H1 (cell line): Measurements from ENCODE around the gene FBXO41. TPM values are rescaled to one million over a fixed set of nuclear protein-coding genes. Genes with fewer than 3 reads are reported as not detected.

Experiments used
- CTCF ChIA-PET: fragments of 300-600 bp; sonication (Branson Sonifier 250); formaldehyde crosslinking; loops from one replicate; lab custom pipeline; 2021; ENCODE audit not compliant: partially characterized antibody; lab: Charles Lee
- POLR2A ChIA-PET: fragments of 300-600 bp; sonication (Branson Sonifier 250); formaldehyde crosslinking; loops from one replicate; lab custom pipeline; 2021; ENCODE audit warnings: inconsistent platforms; ENCODE audit not compliant: partially characterized antibody; lab: Charles Lee
- DNase-seq, 2 experiments: peaks; one replicate each; pipeline versions ENCODE4 v3.0.0 to v3.0.0-alpha.2; 2010 to 2022; ENCODE audit warnings: low spot score in 2 of 2, low read depth in 1 of 2, mixed read lengths in 1 of 2
- FAIRE-seq: peaks from 2 replicates; lab custom pipeline; 2011; peaks lifted over from hg19 to GRCh38; lab: Jason Lieb, UNC
- H2AFZ ChIP-seq: 2 replicates; pipeline ENCODE4 v1.8.1; 2012; ENCODE audit warnings: low read length, inconsistent platforms
- H2AK5ac ChIP-seq: 2 replicates; pipeline ENCODE4 v1.6.1; 2013; ENCODE audit warnings: low read depth, low read length
- H2BK120ac ChIP-seq: replicated peaks from 2 replicates; pipeline ENCODE3; 2013; ENCODE audit warnings: low read depth, low read length, inconsistent platforms
- H2BK12ac ChIP-seq: 2 replicates; pipeline ENCODE4 v1.6.1; 2013; ENCODE audit warnings: low read depth, low read length
- H2BK15ac ChIP-seq: 2 replicates; pipeline ENCODE4 v1.6.1; 2013; ENCODE audit warnings: low read length
- H2BK20ac ChIP-seq: 2 replicates; pipeline ENCODE4 v1.6.1; 2013; ENCODE audit warnings: low read length
- H2BK5ac ChIP-seq: 2 replicates; pipeline ENCODE4 v1.6.1; 2013; ENCODE audit warnings: low read depth, low read length
- H3K14ac ChIP-seq: 2 replicates; pipeline ENCODE4 v1.6.1; 2013; ENCODE audit warnings: inconsistent platforms; ENCODE audit not compliant: insufficient read length
- H3K18ac ChIP-seq: 2 replicates; pipeline ENCODE4 v1.6.1; 2013; ENCODE audit warnings: low read length; ENCODE audit errors: extremely low read depth
- H3K23ac ChIP-seq: 2 replicates; pipeline ENCODE4 v1.6.1; 2013; ENCODE audit warnings: inconsistent platforms; ENCODE audit not compliant: insufficient read length
- H3K23me2 ChIP-seq: 2 replicates; pipeline ENCODE4 v1.6.1; 2013; ENCODE audit warnings: low read depth, low read length
- H3K27ac ChIP-seq: 2 replicates; pipeline ENCODE4 v1.6.1; 2011; ENCODE audit warnings: low read depth, low read length, inconsistent platforms
- H3K27me3 ChIP-seq, 4 experiments: replicated peaks in 1 of 4; 1 replicate in 1 of 4; 2 replicates in 3 of 4; pipeline versions ENCODE4 v1.6.1 to v1.8.1; 2011 to 2013; ENCODE audit warnings: low read length in 3 of 4, mild to moderate bottlenecking in 3 of 4, inconsistent platforms in 2 of 4, mixed read lengths in 2 of 4, moderate library complexity in 1 of 4; ENCODE audit not compliant: control insufficient read depth in 3 of 4, insufficient read depth in 3 of 4; ENCODE audit errors: extremely low read depth in 1 of 4
- H3K36me3 ChIP-seq, 4 experiments: 2 replicates each; pipeline versions ENCODE4 v1.6.1 to v1.8.1; 2011 to 2013; ENCODE audit warnings: mild to moderate bottlenecking in 4 of 4, low read length in 3 of 4, moderate library complexity in 2 of 4, control low read depth in 1 of 4, inconsistent platforms in 1 of 4; ENCODE audit not compliant: insufficient read depth in 4 of 4, control insufficient read depth in 2 of 4
- H3K4ac ChIP-seq: replicated peaks from 2 replicates; pipeline ENCODE3; 2013; ENCODE audit warnings: low read length, low read depth, mixed read lengths, inconsistent platforms; ENCODE audit not compliant: insufficient read length
- H3K4me1 ChIP-seq, 4 experiments: replicated peaks in 1 of 4; 1 replicate in 1 of 4; 2 replicates in 3 of 4; pipeline versions ENCODE4 v1.6.1 to v1.8.1; 2011 to 2013; ENCODE audit warnings: low read length in 3 of 4, inconsistent platforms in 2 of 4, mixed read lengths in 1 of 4; ENCODE audit not compliant: insufficient read depth in 4 of 4, control insufficient read depth in 3 of 4
- H3K4me2 ChIP-seq, 2 experiments: 2 replicates each; pipeline versions ENCODE4 v1.6.1 to v1.8.1; 2011 to 2013; ENCODE audit warnings: low read depth in 2 of 2, low read length in 2 of 2, control low read depth in 1 of 2, inconsistent platforms in 1 of 2, mild to moderate bottlenecking in 1 of 2; ENCODE audit not compliant: insufficient read depth in 1 of 2
- H3K4me3 ChIP-seq, 4 experiments: fragments of 200-600, 300-600 bp in 1 of 4; sonication (generic), shearing (Covaris generic), sonication (Bioruptor Twin) in 1 of 4; 2 replicates each; pipeline versions ENCODE4 v1.5.1 to v1.8.1; 2011 to 2016; ENCODE audit warnings: low read length in 4 of 4, low read depth in 3 of 4, control low read depth in 2 of 4, inconsistent platforms in 2 of 4, mild to moderate bottlenecking in 2 of 4, mixed read lengths in 1 of 4, moderate library complexity in 1 of 4; ENCODE audit not compliant: insufficient read depth in 2 of 4; ENCODE audit errors: extremely low read depth in 1 of 4
- H3K56ac ChIP-seq: replicated peaks from 2 replicates; pipeline ENCODE3; 2013; ENCODE audit warnings: low read depth, mild to moderate bottlenecking, mixed read lengths, low read length, inconsistent platforms; ENCODE audit not compliant: insufficient read length
- H3K79me1 ChIP-seq: 2 replicates; pipeline ENCODE4 v1.6.1; 2013; ENCODE audit warnings: low read depth, low read length, control low read depth
- H3K79me2 ChIP-seq, 2 experiments: 2 replicates each; pipeline versions ENCODE4 v1.6.1 to v1.8.1; 2012 to 2013; ENCODE audit warnings: low read length in 2 of 2, mild to moderate bottlenecking in 2 of 2, inconsistent platforms in 1 of 2; ENCODE audit not compliant: insufficient read depth in 2 of 2, control insufficient read depth in 1 of 2
- H3K9ac ChIP-seq, 4 experiments: replicated peaks in 1 of 4; 1 replicate in 1 of 4; 2 replicates in 3 of 4; pipeline versions ENCODE4 v1.6.1 to v1.8.1; 2011 to 2013; ENCODE audit warnings: low read depth in 3 of 4, low read length in 3 of 4, control low read depth in 2 of 4, mild to moderate bottlenecking in 2 of 4, moderate library complexity in 2 of 4, inconsistent platforms in 1 of 4; ENCODE audit errors: extremely low read depth in 1 of 4
- H3K9me3 ChIP-seq, 2 experiments: 2 replicates each; pipeline versions ENCODE4 v1.6.1 to v1.8.1; 2012 to 2013; ENCODE audit warnings: mild to moderate bottlenecking in 2 of 2, moderate library complexity in 2 of 2, control low read depth in 1 of 2, inconsistent platforms in 1 of 2, low read depth in 1 of 2, low read length in 1 of 2, mixed read lengths in 1 of 2; ENCODE audit not compliant: insufficient read depth in 2 of 2
- H4K20me1 ChIP-seq, 2 experiments: replicated peaks in 1 of 2; 2 replicates each; pipeline versions ENCODE3 to v1.8.1; 2011 to 2013; ENCODE audit warnings: inconsistent platforms in 2 of 2, low read length in 2 of 2, mild to moderate bottlenecking in 1 of 2; ENCODE audit not compliant: insufficient read depth in 2 of 2, control insufficient read depth in 1 of 2
- H4K5ac ChIP-seq: 2 replicates; pipeline ENCODE4 v1.6.1; 2013; ENCODE audit warnings: low read length, low read depth, mixed read lengths, inconsistent platforms; ENCODE audit not compliant: insufficient read length
- H4K8ac ChIP-seq: 2 replicates; pipeline ENCODE4 v1.8.0; 2013; ENCODE audit warnings: mild to moderate bottlenecking, moderate library complexity, low read length, inconsistent platforms; ENCODE audit not compliant: insufficient read depth; ENCODE audit errors: extremely low read depth
- H4K91ac ChIP-seq: replicated peaks from 2 replicates; pipeline ENCODE3; 2013; ENCODE audit warnings: low read length, mixed read lengths, inconsistent platforms; ENCODE audit not compliant: insufficient read length
- BACH1 ChIP-seq: IDR thresholded peaks from 2 replicates; pipeline ENCODE4 v1.6.1; 2012; ENCODE audit warnings: low read length, improper control_type of control experiment
- BRCA1 ChIP-seq: IDR thresholded peaks from 2 replicates; pipeline ENCODE4 v1.6.1; 2012; ENCODE audit warnings: low read depth, low read length, improper control_type of control experiment
- HDAC2 ChIP-seq, 2 experiments: fragments of 300-600 bp in 1 of 2; sonication (generic) in 1 of 2; IDR thresholded peaks; 2 replicates each; pipeline ENCODE4 v1.6.1; 2011 to 2012; ENCODE audit warnings: low read depth in 2 of 2, low read length in 2 of 2, mild to moderate bottlenecking in 2 of 2, moderate library complexity in 2 of 2, borderline replicate concordance in 1 of 2, inconsistent platforms in 1 of 2
- POLR2A ChIP-seq, 2 experiments: IDR thresholded peaks; 1 replicate in 1 of 2; 2 replicates in 1 of 2; pipeline ENCODE4 v1.6.1; 2011; ENCODE audit warnings: low read depth in 2 of 2, low read length in 2 of 2, mild to moderate bottlenecking in 2 of 2; ENCODE audit errors: control extremely low read depth in 1 of 2
- RNF2 ChIP-seq: fragments of 200-900, 300-1000 bp; sonication (generic); IDR thresholded peaks from 2 replicates; pipeline ENCODE4 v1.7.1; 2016; ENCODE audit warnings: borderline replicate concordance, low read depth, mild to moderate bottlenecking, antibody characterized with exemption, low read length; ENCODE audit not compliant: poor library complexity, severe bottlenecking; ENCODE audit errors: missing control alignments
- TBP ChIP-seq: IDR thresholded peaks from 2 replicates; pipeline ENCODE4 v1.6.1; 2011; ENCODE audit warnings: low read depth, low read length, improper control_type of control experiment
- TCF12 ChIP-seq: IDR thresholded peaks from 2 replicates; pipeline ENCODE4 v1.6.1; 2011; ENCODE audit warnings: low read depth, mild to moderate bottlenecking, low read length
- WGBS, 2 experiments: shearing (Covaris generic) in 1 of 2; methylation state at CpG; one replicate each; pipeline versions ENCODE4 v1.1.6 to v1.1.7; 2013 to 2015; ENCODE audit warnings: low lambda C conversion rate in 2 of 2, mixed read lengths in 2 of 2, inconsistent platforms in 1 of 2, low coverage in 1 of 2, missing lambda C conversion rate in 1 of 2; ENCODE audit not compliant: insufficient replicate concordance in 2 of 2, insufficient coverage in 1 of 2, insufficient read length in 1 of 2; ENCODE audit errors: extremely low coverage in 1 of 2, missing lambda C conversion rate in 1 of 2; 5-methylcytosine and 5-hydroxymethylcytosine counted together
- polyA plus RNA-seq, 7 experiments: library from polyadenylated mRNA; depleted of rRNA in 3 of 7; stranded (reverse) in 5 of 7; unstranded in 2 of 7; fragments of >200 nt in 5 of 7; fragments of 200-250 nt in 2 of 7; gene quantifications; 1 replicate in 5 of 7; 2 replicates in 1 of 7; 4 replicates in 1 of 7; pipeline versions ENCODE4 v1.2.1 to v1.2.3, GENCODE V29; 2011 to 2013; ENCODE audit warnings: missing spikeins in 2 of 7, mixed read lengths in 2 of 7
- total RNA-seq: library from RNA; stranded (reverse); fragmentation: NEBNext Ultra II Directional; extraction: Animal tissue kit (Norgen Biotek cat#: 25700); gene quantifications from 2 replicates; pipeline ENCODE4 v1.2.1, GENCODE V29; 2021

FBXO41 gene
- total and polyA plus RNA-seq, 2 of the 8 experiments (the other 6 are each of a cell fraction or from before 2014, with no cell fraction given): 11.2 to 14.3 TPM

DNA sequence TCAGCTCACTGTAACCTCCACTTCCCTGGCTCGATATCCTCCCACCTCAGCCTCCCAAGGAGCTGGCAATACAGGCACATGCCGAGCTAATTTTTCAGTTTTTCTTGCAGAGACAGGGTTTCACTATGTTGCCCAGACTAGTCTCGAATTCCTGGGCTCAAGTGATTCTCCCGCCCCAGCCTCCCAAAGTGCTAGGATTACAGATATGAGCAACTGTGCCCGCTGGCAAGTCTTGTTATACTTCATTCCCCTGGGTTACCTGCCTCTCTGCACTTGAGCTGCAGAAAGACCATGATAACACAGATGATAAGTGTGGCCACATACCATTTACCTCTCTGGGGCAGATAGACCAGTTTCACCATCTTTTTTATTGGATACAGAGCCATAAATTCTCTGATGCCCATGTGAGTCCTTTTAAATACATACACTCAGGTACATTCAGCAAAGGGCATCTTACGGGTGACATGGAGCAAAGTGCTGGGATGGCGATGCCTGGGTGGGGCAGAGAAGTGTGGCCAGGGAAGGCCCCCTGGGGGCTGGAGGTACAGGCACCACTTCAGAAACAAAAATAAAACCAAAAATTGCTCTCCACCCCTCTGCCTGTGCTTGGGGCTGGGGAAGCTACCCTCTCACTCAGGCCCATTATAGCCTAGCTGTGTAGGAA is 29.8 kb downstream of the FBXO41 start:
- no peak overlapping the region for H3K23ac ChIP-seq
- 88% methylated on average over 7 of the region's 7 CpGs; no CpG with 5 or more reads in 1 of the 2 experiments for WGBS, 2 experiments
- DNase-seq: no peak
- H3K4ac ChIP-seq: no peak overlapping the region
- H2BK20ac ChIP-seq: no peak overlapping the region
- H3K9ac ChIP-seq: 0 out of 7 replicates have a peak overlapping the region, but pooled peaks of 1 of the 4 experiments have one; percentile 40
- no peak overlapping the region for H2AFZ ChIP-seq
- no peaks in the 10 kb centered on the region for H3K79me2 ChIP-seq
- CTCF ChIA-PET: interaction anchor here (0.8 to 7.0 kb wide), 5 partner anchors 9 to 168 kb away, joined by 3 to 51 read pairs (median 5); partner anchors contain the start of genes CCT7 and PRADC1
- H3K9me3 ChIP-seq: no peaks in the 10 kb centered on the region
- no peak overlapping the region for H4K91ac ChIP-seq
- no peak overlapping the region for H2AK5ac ChIP-seq
- H2BK5ac ChIP-seq: no peak overlapping the region
- FAIRE-seq: no peak
- H4K8ac ChIP-seq: no peak overlapping the region
- no peak overlapping the region for H2BK120ac ChIP-seq
- no peak overlapping the region for H3K56ac ChIP-seq
- H3K4me2 ChIP-seq: no peak overlapping the region
- H3K23me2 ChIP-seq: no peaks in the 10 kb centered on the region
- H3K27ac ChIP-seq: no peak overlapping the region
- POLR2A ChIA-PET: interaction anchor here (0.6 to 6.5 kb wide), 11 partner anchors 8 to 36 kb away, joined by 3 to 105 read pairs (median 5); partner anchors contain the start of genes CCT7, FBXO41 and PRADC1
- H3K79me1 ChIP-seq: no peaks in the 10 kb centered on the region
- peaks cover 15 to 22% of the 10 kb centered on the region in 2 experiments for H4K20me1 ChIP-seq
- H3K27me3 ChIP-seq: no peaks in the 10 kb centered on the region
- no peak for TF ChIP-seq TCF12
- no peak for TF ChIP-seq RNF2
- TF ChIP-seq TBP: no peak
- TF ChIP-seq HDAC2 (IDR thresholded peaks at IDR 0.05; ENCODE audit: borderline replicate concordance in 1 of 2, low read depth in 2 of 2, low read length in 2 of 2): no peak
- no peak for TF ChIP-seq BACH1
- TF ChIP-seq BRCA1: no peak
- no peak; a peak in 1 of 3 replicates for TF ChIP-seq POLR2A (IDR thresholded peaks at IDR 0.05; ENCODE audit: control extremely low read depth in 1 of 2, low read depth in 2 of 2, low read length in 2 of 2)
- no peak overlapping the region for H4K5ac ChIP-seq
- H2BK12ac ChIP-seq: no peak overlapping the region
- H2BK15ac ChIP-seq: no peak overlapping the region
- no peak overlapping the region for H3K4me3 ChIP-seq
- H3K4me1 ChIP-seq: peaks cover 0 to 7% (median 1%) of the 10 kb centered on the region in 4 experiments; a peak in 2 of 7 replicates
- H3K18ac ChIP-seq: no peak overlapping the region
- no peak overlapping the region for H3K14ac ChIP-seq
- H3K36me3 ChIP-seq: peaks cover 26 to 58% (median 39%) of the 10 kb centered on the region in 4 experiments
